GOT3 (cell line): Measurements from ENCODE around the gene ADGRV1.

Experiments
- DNase-seq: peaks from one replicate; lab custom pipeline; 2025; ENCODE audit warnings: mixed read lengths; lab: John Stamatoyannopoulos, UW

The ADGRV1 gene

DNA sequence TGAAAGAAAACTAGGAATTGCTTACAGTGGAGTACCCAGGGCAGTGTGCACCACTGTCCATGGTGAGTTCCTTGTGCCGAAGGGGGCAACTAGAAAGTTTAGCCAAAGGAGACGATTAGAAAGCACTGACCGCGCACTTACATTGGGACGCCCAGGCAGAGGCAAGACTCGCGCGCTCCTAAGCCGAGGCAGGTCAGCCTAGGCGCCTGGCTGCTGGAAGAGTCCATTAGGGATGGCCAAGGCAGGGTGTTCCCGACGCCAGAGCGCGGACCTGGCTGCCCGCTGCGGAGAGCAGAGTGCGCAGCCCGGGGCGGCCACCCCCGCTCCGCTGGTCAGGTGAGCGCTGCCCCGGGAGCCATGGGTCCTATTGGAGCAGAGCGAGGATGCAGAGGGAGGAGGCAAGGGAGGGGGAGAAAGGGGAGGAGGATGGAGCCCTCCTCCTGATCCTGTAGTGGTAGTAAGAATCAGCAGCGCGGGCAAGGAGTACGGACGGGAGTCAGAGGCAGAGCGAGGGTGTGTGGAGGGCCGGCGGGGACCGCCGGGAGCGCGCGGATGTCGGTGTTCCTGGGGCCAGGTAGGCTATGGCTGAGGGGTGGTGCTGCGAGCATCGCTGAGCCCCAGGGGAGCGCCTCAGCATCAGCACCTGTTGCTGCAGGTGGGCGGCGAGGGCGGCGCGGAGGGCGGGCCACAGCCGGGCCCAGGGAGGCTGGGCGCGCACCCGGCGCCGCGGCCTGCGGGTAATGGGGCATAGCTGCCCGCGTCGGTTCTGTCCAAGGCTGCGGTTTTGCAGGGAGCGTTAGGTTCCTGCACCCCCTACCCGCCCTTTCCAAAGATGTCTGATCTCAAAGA lies at the start of gene ADGRV1:
ADGRV1 (plus strand) TSS at position 454 of the 849 bp plus-strand sequence; CDS start at position 553, 99 bp downstream.
- DNase-seq: no peak

DNA sequence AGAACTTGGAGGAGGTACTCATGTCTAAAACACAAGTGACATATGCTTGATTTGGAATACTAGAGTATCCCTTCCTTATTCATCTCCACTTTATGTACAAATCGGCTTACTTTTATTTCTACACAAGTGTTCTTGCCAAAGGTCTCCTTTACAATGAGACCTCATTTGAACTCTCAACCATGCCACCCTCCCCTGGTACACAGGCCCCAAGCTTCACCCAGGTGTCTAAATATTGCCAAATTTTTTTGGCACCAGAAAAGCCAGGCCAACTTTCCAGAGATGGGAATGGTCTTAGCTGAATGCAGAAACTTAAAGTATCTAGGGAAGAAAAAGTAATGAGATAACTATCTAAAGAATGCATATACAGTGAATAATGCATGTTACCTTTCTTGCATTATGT lies 48.2 kb upstream of the ADGRV1 start:
- no peak for DNase-seq

GRCh38 chr5:90514520-90514919 lies 44.1 kb upstream of the ADGRV1 start:
- no peak for DNase-seq

GRCh38 chr5:90518661-90519060 lies 39.9 kb upstream of the ADGRV1 start:
- no peak for DNase-seq

GRCh38 chr5:90519081-90519480 lies 39.5 kb upstream of the ADGRV1 start:
- DNase-seq: no peak

DNA sequence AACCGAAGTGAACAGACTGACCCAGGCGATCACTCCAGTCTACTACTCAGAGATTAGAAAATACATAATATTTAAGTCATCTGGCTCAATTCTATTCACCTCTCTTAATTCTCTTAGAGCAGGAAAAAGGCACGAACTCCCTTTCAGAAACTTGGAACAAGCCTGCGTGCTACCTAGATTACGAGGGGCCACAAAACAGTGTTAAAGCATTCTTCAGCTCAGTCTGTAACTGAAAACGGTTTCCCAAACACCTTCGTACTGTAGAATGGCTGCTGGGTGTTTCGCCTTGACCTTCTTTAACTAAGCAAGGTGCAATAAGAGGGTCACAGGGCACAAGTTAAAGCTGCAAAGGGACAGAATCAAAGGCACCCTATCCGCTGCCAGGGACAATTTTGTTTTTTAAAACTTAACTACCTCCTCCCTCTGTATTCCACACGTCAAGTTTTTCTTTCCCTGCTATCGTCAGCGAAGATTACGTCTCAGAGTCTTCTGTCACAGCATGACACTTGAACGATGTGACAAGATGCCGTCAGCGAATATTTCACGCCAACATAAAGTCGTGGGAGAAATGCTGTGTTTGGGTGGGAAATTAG lies 29.9 kb upstream of the ADGRV1 start:
- no peak for DNase-seq

DNA sequence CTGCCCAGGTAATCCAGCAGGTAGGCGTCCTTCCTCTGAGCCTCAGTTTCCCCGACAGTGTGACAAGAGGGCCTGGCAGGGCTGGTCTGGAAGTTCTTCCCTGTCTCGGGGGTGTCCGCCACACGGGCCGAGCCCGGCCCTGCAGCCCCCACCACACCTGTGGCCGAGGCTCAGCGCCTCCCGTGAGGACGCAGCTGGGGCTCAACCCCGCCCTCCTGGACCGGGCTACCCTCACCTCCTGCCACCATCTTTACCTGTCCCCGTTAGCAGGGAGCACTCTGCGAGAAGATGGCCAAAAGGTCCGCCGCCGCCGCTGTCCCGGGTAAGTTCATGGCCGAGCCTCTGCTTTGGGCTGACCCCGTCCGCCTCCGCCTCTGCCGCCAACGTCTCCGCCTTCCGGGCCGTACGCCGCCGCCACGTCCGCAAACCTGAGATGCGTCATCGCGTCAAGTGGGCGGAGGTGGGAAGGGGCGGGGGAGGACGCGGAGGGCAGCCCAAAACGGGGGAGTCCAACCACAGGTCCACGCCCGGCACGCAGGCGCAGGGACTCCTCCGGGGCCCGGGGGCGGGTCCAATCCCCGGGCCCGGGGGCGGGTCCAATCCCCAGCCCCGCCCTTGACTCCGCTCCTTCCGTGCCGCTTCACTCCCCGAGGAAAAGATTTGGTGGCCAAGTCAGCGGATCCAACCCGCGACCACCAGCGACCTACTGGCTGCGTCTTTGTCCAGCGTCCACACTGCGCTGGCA lies 29.2 kb upstream of the ADGRV1 start, which contains the start of gene LYSMD3:
LYSMD3 (minus strand) TSS at position 391 of the 745 bp plus-strand sequence. CDS start 4,295 bp downstream, outside the sequence.
- DNase-seq: peak; percentile 85

DNA sequence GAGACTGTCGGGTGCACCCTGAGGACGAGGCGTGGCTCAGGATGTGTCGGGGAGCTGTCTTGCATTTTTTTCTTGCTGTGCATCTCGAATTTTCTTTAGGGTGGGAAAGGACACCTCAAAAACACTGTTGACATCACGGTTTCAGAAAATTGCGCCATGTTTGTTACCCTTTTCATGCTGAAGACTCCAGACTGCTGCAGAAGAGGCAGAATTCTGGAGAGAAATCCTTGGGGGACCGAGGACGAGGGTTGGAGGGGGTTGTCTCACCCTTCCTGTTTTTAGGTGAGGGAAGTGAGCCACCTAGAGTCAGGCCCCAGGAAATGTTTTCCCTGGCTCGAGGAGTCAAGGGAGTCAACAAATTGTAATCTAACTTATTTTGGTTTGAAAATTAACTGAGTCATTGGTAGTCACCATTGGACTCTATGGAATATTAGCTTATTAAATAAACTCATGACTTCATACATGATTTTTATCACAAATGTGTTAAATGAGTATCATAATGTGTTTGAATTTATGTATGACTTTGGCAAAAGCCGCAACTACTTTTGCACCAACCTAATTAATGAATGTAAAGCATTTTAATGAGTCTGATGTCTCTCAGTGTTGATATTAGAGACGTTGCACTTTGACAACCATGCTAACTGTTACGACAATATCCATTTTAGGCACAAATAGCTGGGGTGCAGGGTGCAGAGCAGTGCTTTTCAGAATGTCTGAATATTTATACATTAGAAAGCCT lies 28.5 kb upstream of the ADGRV1 start:
- DNase-seq: peak; percentile 50

GRCh38 chr5:90530736-90531487 lies 27.7 kb upstream of the ADGRV1 start:
- DNase-seq: no peak

DNA sequence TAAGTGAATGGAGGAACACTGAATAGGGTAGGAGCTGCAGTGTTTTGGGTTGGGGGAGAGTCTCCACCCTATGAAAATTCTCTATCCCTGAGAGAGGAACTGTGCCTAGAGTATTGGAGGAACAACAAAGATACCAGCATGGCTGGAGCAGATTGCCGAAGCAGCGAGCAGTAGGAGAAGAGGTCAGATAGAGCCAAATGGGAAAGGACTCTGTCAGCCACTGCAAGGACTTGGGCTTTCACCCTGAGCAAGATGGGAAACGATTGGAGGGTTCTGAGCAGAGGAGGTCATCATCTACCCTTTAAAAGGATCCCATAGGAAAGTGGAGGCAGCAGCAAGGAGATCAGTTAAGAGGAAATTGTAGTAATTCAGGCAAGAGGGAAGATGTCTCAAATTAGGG lies 24.8 kb upstream of the ADGRV1 start:
- no peak for DNase-seq

GRCh38 chr5:90534922-90535321 lies 23.7 kb upstream of the ADGRV1 start:
- DNase-seq: no peak

- no peak for DNase-seq
These were observed 15.6 kb upstream of the ADGRV1 start for GRCh38 chr5:90542827-90543519.

- DNase-seq: no peak
These were observed 13.1 kb upstream of the ADGRV1 start for GRCh38 chr5:90545511-90545910.

- DNase-seq: no peak
These were observed 12.3 kb upstream of the ADGRV1 start for GRCh38 chr5:90546216-90546837.

GRCh38 chr5:90547072-90547536 lies 11.5 kb upstream of the ADGRV1 start:
- DNase-seq: no peak

DNA sequence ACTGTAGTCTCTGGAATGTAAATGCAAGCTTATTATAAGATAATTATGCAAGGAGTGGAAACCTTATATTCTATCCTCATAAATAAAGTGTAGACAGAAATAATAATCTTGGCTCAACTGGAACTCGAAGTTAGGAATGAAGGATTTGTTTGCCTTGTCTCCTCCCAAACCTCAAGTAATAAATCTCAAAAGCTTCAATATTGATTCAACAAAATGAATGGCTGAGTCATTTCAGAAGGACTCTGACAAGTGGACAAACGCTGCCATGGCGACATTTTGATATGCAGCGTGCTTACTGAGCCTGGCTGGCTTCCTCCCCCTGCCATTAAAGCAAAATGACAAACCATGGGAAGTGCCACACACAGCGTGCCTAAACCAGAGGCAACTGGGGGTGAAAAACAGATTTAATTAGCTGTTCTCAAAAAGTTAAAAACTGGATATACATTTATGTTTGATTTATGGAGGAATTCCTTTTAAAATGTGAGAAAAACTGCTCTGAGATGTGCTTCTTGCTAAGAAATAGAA lies 10.5 kb upstream of the ADGRV1 start:
- no peak for DNase-seq

DNA sequence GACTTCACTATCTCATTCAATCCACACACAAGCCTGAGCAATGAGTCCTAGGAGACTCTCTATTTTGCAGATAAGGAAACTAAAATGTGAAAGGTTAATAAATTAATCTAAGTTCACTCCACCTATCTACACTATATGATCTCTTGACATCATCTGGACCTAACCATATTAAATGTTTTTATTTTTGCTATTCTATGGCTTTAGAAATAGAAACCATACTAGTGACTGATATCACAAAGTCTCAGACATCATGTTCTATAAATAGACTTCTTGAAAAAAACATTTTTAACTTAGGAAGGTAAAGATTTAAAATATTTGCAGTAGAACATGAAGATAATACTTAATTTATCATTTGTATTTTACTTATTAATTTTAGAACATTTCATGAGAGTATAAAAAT lies 9.4 kb upstream of the ADGRV1 start:
- DNase-seq: no peak

DNA sequence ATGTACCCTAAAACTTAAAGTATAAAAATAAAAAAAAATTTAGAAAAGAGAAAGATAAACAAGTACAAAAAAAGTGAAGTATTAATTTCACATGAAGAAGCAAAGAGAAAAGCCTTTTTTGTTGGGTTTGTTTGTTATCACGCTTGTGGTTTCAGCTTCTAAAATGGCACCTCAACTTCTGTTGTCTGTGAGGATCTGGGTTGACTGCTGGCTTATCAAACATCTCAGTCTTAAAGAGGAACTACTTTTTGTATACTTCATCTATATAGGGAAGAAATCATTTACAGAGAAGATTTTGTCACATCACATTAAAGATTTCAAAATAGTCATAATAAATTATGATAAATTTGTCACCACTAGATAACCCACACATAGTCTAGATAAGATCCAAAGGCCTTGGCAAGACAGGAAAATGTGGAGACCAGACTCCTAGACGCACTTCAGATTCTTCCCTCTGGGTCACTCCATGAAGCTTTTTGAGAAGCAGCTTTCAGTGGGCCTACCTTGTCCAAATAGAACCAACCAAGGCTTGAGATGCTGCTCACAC lies 8.8 kb upstream of the ADGRV1 start:
- DNase-seq: no peak

GRCh38 chr5:90550963-90551362 lies 7.6 kb upstream of the ADGRV1 start:
- DNase-seq: no peak
